Common myeloid progenitor, CD34-positive (primary cell): ENCODE measurements around the gene HERC3.

Experiments used
- CTCF ChIA-PET: fragments of 350-600 bp; sonication (Branson Sonifier 250); formaldehyde crosslinking; loops from one replicate; lab custom pipeline; 2021; ENCODE audit warnings: antibody characterized with exemption; lab: Charles Lee
- POLR2A ChIA-PET: fragments of 350-600 bp; sonication (Branson Sonifier 250); formaldehyde crosslinking; loops from one replicate; lab custom pipeline; 2021; ENCODE audit warnings: antibody characterized with exemption; lab: Charles Lee
- DNase-seq, 3 donors: peaks; one replicate each; pipeline versions ENCODE4 v3.0.0 to v3.0.0-alpha.2; 2013
- H3K27ac ChIP-seq, 2 experiments: 1 replicate in 1 of 2; 2 replicates in 1 of 2; pipeline ENCODE4 v1.7.0; 2013; ENCODE audit warnings: inconsistent platforms in 2 of 2, low read length in 2 of 2, mild to moderate bottlenecking in 2 of 2, low read depth in 1 of 2, moderate library complexity in 1 of 2; ENCODE audit not compliant: severe bottlenecking in 2 of 2, insufficient read depth in 1 of 2, poor library complexity in 1 of 2
- H3K27me3 ChIP-seq, 5 experiments: replicated peaks in 2 of 5; 1 replicate in 3 of 5; 2 replicates in 2 of 5; pipeline versions ENCODE4 v1.6.1 to v1.7.0; 2013; ENCODE audit warnings: low read length in 4 of 5, mild to moderate bottlenecking in 2 of 5, moderate library complexity in 2 of 5, inconsistent platforms in 1 of 5; ENCODE audit not compliant: insufficient read depth in 5 of 5, control insufficient read depth in 4 of 5
- H3K36me3 ChIP-seq, 4 experiments: 1 replicate in 2 of 4; 2 replicates in 2 of 4; pipeline versions ENCODE4 v1.6.1 to v1.7.0; 2013; ENCODE audit warnings: low read length in 3 of 4, control low read depth in 1 of 4, mild to moderate bottlenecking in 1 of 4; ENCODE audit not compliant: control insufficient read depth in 4 of 4, insufficient read depth in 4 of 4
- H3K4me1 ChIP-seq, 4 experiments: 1 replicate in 3 of 4; 2 replicates in 1 of 4; pipeline versions ENCODE4 v1.6.1 to v1.7.1; 2013; ENCODE audit warnings: low read length in 3 of 4, mild to moderate bottlenecking in 3 of 4, control low read depth in 1 of 4, inconsistent platforms in 1 of 4, moderate library complexity in 1 of 4; ENCODE audit not compliant: control insufficient read depth in 4 of 4, insufficient read depth in 4 of 4; ENCODE audit errors: control extremely low read depth in 1 of 4
- H3K4me3 ChIP-seq, 7 experiments: 1 replicate in 4 of 7; 2 replicates in 3 of 7; pipeline versions ENCODE4 v1.5.1 to v1.7.0; 2013; ENCODE audit warnings: mild to moderate bottlenecking in 7 of 7, low read length in 6 of 7, moderate library complexity in 6 of 7, inconsistent platforms in 2 of 7, low read depth in 2 of 7, control low read depth in 1 of 7; ENCODE audit not compliant: insufficient read depth in 4 of 7, control insufficient read depth in 1 of 7; ENCODE audit errors: extremely low read depth in 1 of 7
- H3K9me3 ChIP-seq, 5 experiments: 1 replicate in 4 of 5; 2 replicates in 1 of 5; pipeline versions ENCODE4 v1.6.1 to v1.7.1; 2013; ENCODE audit warnings: low read length in 4 of 5, mild to moderate bottlenecking in 2 of 5, inconsistent platforms in 1 of 5, low read depth in 1 of 5, moderate library complexity in 1 of 5; ENCODE audit not compliant: control insufficient read depth in 4 of 5, insufficient read depth in 2 of 5; ENCODE audit errors: control extremely low read depth in 1 of 5
- WGBS: methylation state at CpG from one replicate; pipeline ENCODE4 v1.1.5; 2013; ENCODE audit not compliant: insufficient coverage; 5-methylcytosine and 5-hydroxymethylcytosine counted together

The HERC3 gene

GRCh38 chr4:88745175-88745574 lies 152.9 kb downstream of the HERC3 start:
- Histone ChIP-seq H3K4me1 (peaks cover 0 to 5% (median 0%) of the 10 kb centered on the region in 4 experiments), H3K27me3 (no peaks in the 10 kb centered on the region), H3K9me3 (no peaks in the 10 kb centered on the region), H3K27ac (no peak overlapping the region), H3K4me3 (no peak overlapping the region), H3K36me3 (peaks cover 22 to 53% (median 32%) of the 10 kb centered on the region in 4 experiments)
- CTCF ChIA-PET, result no interaction called here
- POLR2A ChIA-PET, result interaction anchor here (0.7 kb wide), 2 partner anchors 13 to 74 kb away, joined by 3 to 6 read pairs; no protein-coding TSS in a partner anchor
- DNase-seq, result no peak
- WGBS, result no CpG with 5 or more reads among the region's 1 CpG

- CTCF ChIA-PET, result no interaction called here
Observed at GRCh38 chr4:88745581-88746163, 153.4 kb downstream of the HERC3 start.

DNA sequence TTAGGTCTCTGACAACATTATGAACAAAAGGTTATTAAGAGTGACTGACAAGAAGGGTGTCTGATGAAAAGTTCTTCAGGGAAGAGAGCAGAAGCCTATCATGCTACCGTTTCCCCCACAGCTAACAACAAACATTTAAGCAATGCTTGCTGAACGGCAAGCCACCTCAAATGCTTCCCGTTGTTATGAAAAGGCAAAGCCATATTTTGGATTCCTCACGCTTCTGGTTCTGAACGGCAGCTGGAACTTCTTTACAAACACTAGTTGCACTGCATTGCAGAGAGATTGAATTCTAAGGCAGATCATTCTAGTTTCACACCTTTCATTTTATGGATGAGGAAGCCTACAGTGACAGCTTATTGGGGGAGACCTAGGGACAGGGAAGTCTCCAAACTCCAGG lies 153.9 kb downstream of the HERC3 start:
- WGBS, result 86% methylated on average over 4 of the region's 5 CpGs
- POLR2A ChIA-PET, result interaction anchor here (0.7 kb wide), 1 partner anchor 12 kb away, joined by 6 read pairs; no protein-coding TSS in a partner anchor
- H3K27ac ChIP-seq, result no peak overlapping the region
- no peak for DNase-seq
- no peaks in the 10 kb centered on the region for H3K27me3 ChIP-seq
- H3K4me3 ChIP-seq, result no peak overlapping the region
- no peaks in the 10 kb centered on the region for H3K9me3 ChIP-seq
- peaks cover 22 to 55% (median 35%) of the 10 kb centered on the region in 4 experiments for H3K36me3 ChIP-seq
- CTCF ChIA-PET, result interaction anchor here (0.7 to 1.1 kb wide), 2 partner anchors 11 to 21 kb away, joined by 3 read pairs; no protein-coding TSS in a partner anchor
- H3K4me1 ChIP-seq, result peaks cover 0 to 5% (median 0%) of the 10 kb centered on the region in 4 experiments

More at GRCh38 chr4:88745581-88746163, 153.4 kb downstream of the HERC3 start:
- WGBS, result 100% methylated on average over 1 of the region's 1 CpG
- Histone ChIP-seq H3K36me3 (peaks cover 22 to 54% (median 35%) of the 10 kb centered on the region in 4 experiments), H3K4me3 (no peak overlapping the region), H3K27ac (no peak overlapping the region), H3K27me3 (no peaks in the 10 kb centered on the region), H3K4me1 (peaks cover 0 to 5% (median 0%) of the 10 kb centered on the region in 4 experiments), H3K9me3 (no peaks in the 10 kb centered on the region)
- no peak for DNase-seq
- POLR2A ChIA-PET, result interaction anchor here (0.7 kb wide), 1 partner anchor 13 kb away, joined by 6 read pairs; no protein-coding TSS in a partner anchor

DNA sequence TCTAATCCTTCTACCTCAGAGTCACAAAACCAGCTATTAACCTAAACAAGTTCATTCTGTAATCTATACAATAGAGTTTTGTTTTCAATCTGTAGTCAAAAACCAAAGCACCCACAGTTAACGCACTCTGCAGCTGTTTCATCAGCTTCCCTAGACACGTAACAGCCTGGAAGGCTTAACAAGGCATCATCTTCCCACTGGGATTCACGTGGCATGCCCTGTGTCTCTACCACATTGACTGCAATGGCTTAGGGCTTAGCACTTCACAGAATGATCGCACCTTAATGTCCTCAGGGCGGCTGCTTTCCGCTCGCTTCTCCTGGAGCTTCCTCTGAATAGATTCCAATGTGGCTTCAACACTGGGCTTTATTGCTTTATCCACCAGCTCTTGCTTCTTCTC lies 155.1 kb downstream of the HERC3 start:
- no peak for DNase-seq
- Histone ChIP-seq H3K36me3 (peaks cover 25 to 53% (median 33%) of the 10 kb centered on the region in 4 experiments), H3K4me3 (no peak overlapping the region), H3K4me1 (peaks cover 0 to 5% (median 0%) of the 10 kb centered on the region in 4 experiments), H3K27me3 (no peaks in the 10 kb centered on the region), H3K27ac (no peak overlapping the region), H3K9me3 (no peaks in the 10 kb centered on the region)
- ChIA-PET CTCF (interaction anchor here (1.1 to 1.2 kb wide), 4 partner anchors 12 to 45 kb away, joined by 3 read pairs; no protein-coding TSS in a partner anchor), POLR2A (no interaction called here)
- 91% methylated on average over 7 of the region's 7 CpGs for WGBS

GRCh38 chr4:88750369-88750768 lies 158.1 kb downstream of the HERC3 start:
- Histone ChIP-seq H3K4me1 (no peaks in the 10 kb centered on the region), H3K27ac (no peak overlapping the region), H3K36me3 (peaks cover 23 to 48% (median 29%) of the 10 kb centered on the region in 4 experiments), H3K9me3 (no peaks in the 10 kb centered on the region), H3K27me3 (no peaks in the 10 kb centered on the region), H3K4me3 (no peak overlapping the region)
- no peak for DNase-seq
- POLR2A ChIA-PET, result no interaction called here
- CTCF ChIA-PET, result no interaction called here
- WGBS, result 96% methylated on average over 10 of the region's 10 CpGs

DNA sequence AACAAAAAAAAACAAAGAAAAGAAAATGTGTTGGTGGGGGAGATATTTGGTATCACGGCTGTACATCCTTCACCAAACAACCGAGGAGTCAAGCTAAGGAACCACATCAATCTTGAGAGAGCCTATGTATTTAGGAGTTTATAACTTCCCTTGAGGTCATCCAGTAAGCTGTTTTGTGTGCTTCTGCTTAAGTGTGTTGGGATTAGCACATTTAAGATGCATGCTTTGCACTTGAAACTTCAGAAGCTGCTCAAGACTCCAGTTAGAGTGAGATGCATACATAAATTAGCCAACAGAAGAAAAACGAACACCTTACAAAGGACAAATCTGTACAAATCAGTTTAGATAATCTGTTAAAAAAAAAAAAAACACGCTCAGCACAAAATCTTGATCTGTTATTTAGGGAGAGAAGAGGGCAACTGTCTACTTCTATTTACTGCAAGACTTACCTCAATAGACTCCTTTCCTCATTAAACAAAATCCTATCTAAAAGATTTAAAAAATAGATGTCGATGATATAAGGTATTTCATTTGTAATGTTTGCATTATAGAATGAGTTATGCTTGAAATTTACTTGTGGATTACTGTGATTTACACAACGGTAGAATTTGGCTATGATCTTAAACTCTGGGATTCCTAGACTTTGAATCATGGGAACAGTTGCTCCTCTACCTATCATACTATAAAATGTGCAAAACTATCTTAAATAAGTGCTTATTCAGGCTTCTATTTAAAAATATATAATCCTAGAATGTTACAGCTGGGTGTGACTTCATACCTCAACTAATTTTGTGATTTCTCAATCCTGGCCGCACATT lies 159.2 kb downstream of the HERC3 start:
- ChIA-PET CTCF (interaction anchor here (0.8 kb wide), 1 partner anchor 16 kb away, joined by 3 read pairs; no protein-coding TSS in a partner anchor), POLR2A (interaction anchor here (0.6 kb wide), 1 partner anchor 195 kb away, joined by 7 read pairs; no protein-coding TSS in a partner anchor)
- no peaks in the 10 kb centered on the region for H3K9me3 ChIP-seq
- no peak overlapping the region for H3K27ac ChIP-seq
- H3K27me3 ChIP-seq, result no peaks in the 10 kb centered on the region
- no peak for DNase-seq
- WGBS, result 100% methylated on average over 1 of the region's 7 CpGs
- H3K4me1 ChIP-seq, result no peaks in the 10 kb centered on the region
- no peak overlapping the region for H3K4me3 ChIP-seq
- H3K36me3 ChIP-seq, result peaks cover 20 to 39% (median 29%) of the 10 kb centered on the region in 4 experiments
